Psoas muscle (tissue), 8 donors: Measurements from ENCODE around the gene TTLL4. TPM values are rescaled to one million over a fixed set of nuclear protein-coding genes. Genes with fewer than 3 reads are reported as not detected.

Experiments used
- ATAC-seq, 4 donors: fragments of 200-7000 bp; cut with Tn5 transposase; one replicate each; pipeline ENCODE4 v1.9.1; 2020; ENCODE audit warnings: moderate library complexity in 3 of 4, mild to moderate bottlenecking in 2 of 4
- DNase-seq, 2 donors: peaks; one replicate each; pipeline ENCODE4 v3.0.0-alpha.2; 2020
- H3K27ac ChIP-seq: fragments of 200-600 bp; one replicate; pipeline ENCODE4 v1.8.0; 2022
- H3K27me3 ChIP-seq, 3 donors: fragments of 200-600 bp in 1 of 3; one replicate each; pipeline versions ENCODE4 v1.6.1 to v1.8.0; 2013 to 2022; ENCODE audit warnings: low read length in 2 of 3, mild to moderate bottlenecking in 2 of 3, moderate library complexity in 1 of 3; ENCODE audit not compliant: insufficient read depth in 3 of 3
- H3K36me3 ChIP-seq, 2 donors: fragments of 200-600 bp in 1 of 2; one replicate each; pipeline versions ENCODE4 v1.6.1 to v1.8.0; 2013 to 2022; ENCODE audit warnings: low read depth in 1 of 2, mild to moderate bottlenecking in 1 of 2, moderate library complexity in 1 of 2; ENCODE audit not compliant: insufficient read depth in 1 of 2
- H3K4me1 ChIP-seq: fragments of 200-600 bp; one replicate; pipeline ENCODE4 v1.8.0; 2022
- H3K4me3 ChIP-seq: fragments of 200-600 bp; one replicate; pipeline ENCODE4 v1.8.0; 2022; ENCODE audit warnings: mild to moderate bottlenecking
- H3K9me3 ChIP-seq: fragments of 200-600 bp; one replicate; pipeline ENCODE4 v1.8.0; 2022
- CTCF ChIP-seq: fragments of 200-600 bp; IDR thresholded peaks from one replicate; pipeline ENCODE4 v1.8.0; 2022; ENCODE audit warnings: antibody characterized with exemption
- WGBS, 3 donors: extraction: QIAGEN DNeasy Blood & Tissue Kit; methylation state at CpG; one replicate each; pipeline versions ENCODE4 v1.1.6 to v1.1.7; 2013; 5-methylcytosine and 5-hydroxymethylcytosine counted together
- intact Hi-C, 2 donors: fragments of 100-400 bp; cut with DNase I; formaldehyde crosslinking; loops; one replicate each; pipeline versions ENCODE4 v1.11.0 to v1.14.2; 2022
- polyA plus RNA-seq, 3 donors: library from polyadenylated mRNA; stranded (reverse); fragments of 200-250 nt; gene quantifications; one replicate each; pipeline ENCODE4 v1.2.3, GENCODE V29; 2013
- total RNA-seq, 4 donors: library from RNA; stranded (reverse); fragmentation: NEBNext Ultra II Directional in 2 of 4; extraction: Animal tissue kit (Norgen Biotek cat#: 25700) in 2 of 4; gene quantifications; one replicate each; pipeline versions ENCODE4 v1.2.1 to v1.2.4, GENCODE V29; 2021 to 2023
- donor health status: healthy with polysubstance abuse.
- donor health status: DM: no; HTN: no; CAD: no; lungs with moderate emphysema.
- donor health status: Bipolar disorder and iron deficiency.
- donor health status: healthy.
- donor health status: DM: yes; HTN: yes; CAD: no.
- donor health status: DM: no; HTN: no; CAD: no.
- donor health status: DM: no; HTN: no; CAD: no.
- donor health status: DM: yes; HTN: yes; CAD: no.

TTLL4 gene
- total and polyA plus RNA-seq, 7 donors = 9.2 to 15.7 (median 14.0) TPM

- no peak overlapping the region for H3K27ac ChIP-seq
- H3K4me1 ChIP-seq = no peaks in the 10 kb centered on the region
- no peaks in the 10 kb centered on the region for H3K36me3 ChIP-seq
- TF ChIP-seq CTCF = no peak
- WGBS, 3 donors = 98 to 100% (median 98%) methylated on average over 6 of the region's 6 CpGs
- no peak for ATAC-seq
- H3K4me3 ChIP-seq = no peak overlapping the region
- intact Hi-C loops = no loop called here
- H3K27me3 ChIP-seq = no peaks in the 10 kb centered on the region
- peaks cover 11% of the 10 kb centered on the region for H3K9me3 ChIP-seq
- DNase-seq = no peak
Observed at GRCh38 chr2:218726004-218726574, 15.5 kb downstream of the TTLL4 start.

GRCh38 chr2:218727502-218728165, 17.0 kb downstream of the TTLL4 start:
- WGBS, 3 donors = 70 to 96% (median 92%) methylated on average over 6 of the region's 6 CpGs
- DNase-seq (no peak), ATAC-seq (peak in 2 of 4 donors; percentile 54 to 74)
- Histone ChIP-seq H3K27ac (no peak overlapping the region), H3K4me3 (no peak overlapping the region), H3K36me3 (no peaks in the 10 kb centered on the region), H3K4me1 (peaks cover 11% of the 10 kb centered on the region), H3K27me3 (no peaks in the 10 kb centered on the region), H3K9me3 (peaks cover 11% of the 10 kb centered on the region)
- intact Hi-C loops = loop anchor here in 1 of 2 donors (2.0 kb wide), 1 partner anchor 121 kb away; no protein-coding TSS in a partner anchor
- peak; percentile 47 for TF ChIP-seq CTCF

- DNase-seq = no peak
- intact Hi-C loops = loop anchor here (1.0 to 2.0 kb wide), 2 partner anchors 118 to 119 kb away; no protein-coding TSS in a partner anchor
- no peaks in the 10 kb centered on the region for H3K36me3 ChIP-seq
- no peak overlapping the region for H3K27ac ChIP-seq
- peaks cover 23% of the 10 kb centered on the region for H3K4me1 ChIP-seq
- no peak overlapping the region for H3K4me3 ChIP-seq
- WGBS, 3 donors = 96 to 100% (median 97%) methylated on average over 3 of the region's 3 CpGs
- H3K9me3 ChIP-seq = peaks cover 11% of the 10 kb centered on the region
- ATAC-seq = no peak
- no peaks in the 10 kb centered on the region for H3K27me3 ChIP-seq
- no peak for TF ChIP-seq CTCF
Observed at GRCh38 chr2:218729640-218730039, 19.0 kb downstream of the TTLL4 start.

GRCh38 chr2:218732052-218732760, 21.6 kb downstream of the TTLL4 start:
- Histone ChIP-seq H3K4me3 (no peak overlapping the region), H3K4me1 (peaks cover 23% of the 10 kb centered on the region)
- no peak for ATAC-seq

More at GRCh38 chr2:218732052-218732760, 21.6 kb downstream of the TTLL4 start:
- H3K9me3 ChIP-seq = peaks cover under 1% of the 10 kb centered on the region
- peak overlapping the region; percentile 47 for H3K27ac ChIP-seq
- intact Hi-C loops = no loop called here
- H3K27me3 ChIP-seq = no peaks in the 10 kb centered on the region
- DNase-seq = no peak
- no peak for TF ChIP-seq CTCF
- no peaks in the 10 kb centered on the region for H3K36me3 ChIP-seq
- WGBS, 3 donors = 93 to 98% (median 97%) methylated on average over 5 of the region's 5 CpGs
